ENCODE data around the gene DAAM1. TPM values are rescaled to one million over a fixed set of nuclear protein-coding genes. Genes with fewer than 3 reads are reported as not detected.

The DAAM1 gene
- polyA plus RNA-seq, 1 donor from 2014 or later: 161 TPM

GRCh38 chr14:59268858-59269257 is 80.4 kb downstream of the DAAM1 start:
- Histone ChIP-seq H3K4me3 (ENCODE audit: low read length) (no peak overlapping the region), H3K27me3 (ENCODE audit: insufficient read depth, low read depth, low read length) (no peaks in the 10 kb centered on the region), H3K27ac (ENCODE audit: low read length) (no peak overlapping the region), H3K9me3 (ENCODE audit: low read length) (no peaks in the 10 kb centered on the region), H3K4me2 (ENCODE audit: low read length) (no peak overlapping the region), H4K20me1 (ENCODE audit: insufficient read depth) (no peaks in the 10 kb centered on the region), H3K9me2 (ENCODE audit: insufficient read depth, low read length) (no peaks in the 10 kb centered on the region), H3K79me2 (replicated peaks; ENCODE audit: insufficient read depth, low read length) (peaks cover 3% of the 10 kb centered on the region), H2AFZ (ENCODE audit: low read depth, low read length) (no peak overlapping the region), H3K36me3 (ENCODE audit: insufficient read depth, low read length) (peaks cover 25% of the 10 kb centered on the region), H3F3A (ENCODE audit: insufficient read depth, low read length, poor library complexity, severe bottlenecking) (no peaks in the 10 kb centered on the region), H3K9ac (ENCODE audit: low read length) (no peak overlapping the region)
- TF ChIP-seq CTCF (IDR thresholded peaks at IDR 0.05; ENCODE audit: poor library complexity, severe bottlenecking): no peak
- no peak for TF ChIP-seq SMC3 (conservative IDR thresholded peaks at IDR 0.05; ENCODE audit: poor library complexity)
- TF ChIP-seq RAD21 (conservative IDR thresholded peaks at IDR 0.05): no peak
- no peak for TF ChIP-seq EZH2 (IDR thresholded peaks at IDR 0.05; ENCODE audit: borderline replicate concordance, insufficient read depth, low read length, poor library complexity, severe bottlenecking)
- TF ChIP-seq TAF1 (IDR thresholded peaks at IDR 0.05; ENCODE audit: low read depth): no peak
- no peak for TF ChIP-seq REST (IDR thresholded peaks at IDR 0.05; ENCODE audit: borderline replicate concordance)
- no peak for TF ChIP-seq POLR2AphosphoS5 (IDR thresholded peaks at IDR 0.05)
- TF ChIP-seq MXI1 (conservative IDR thresholded peaks at IDR 0.05; ENCODE audit: poor library complexity, severe bottlenecking): no peak

- H3K27me3 ChIP-seq (ENCODE audit: insufficient read depth, low read depth, low read length): no peaks in the 10 kb centered on the region
- H3K36me3 ChIP-seq (ENCODE audit: insufficient read depth, low read length): peaks cover 25% of the 10 kb centered on the region
- H4K20me1 ChIP-seq (ENCODE audit: insufficient read depth): no peaks in the 10 kb centered on the region
- H3K4me3 ChIP-seq (ENCODE audit: low read length): no peak overlapping the region
- no peak overlapping the region for H3K4me2 ChIP-seq (ENCODE audit: low read length)
- no peaks in the 10 kb centered on the region for H3F3A ChIP-seq (ENCODE audit: insufficient read depth, low read length, poor library complexity, severe bottlenecking)
- H3K27ac ChIP-seq (ENCODE audit: low read length): no peak overlapping the region
- H3K79me2 ChIP-seq (replicated peaks; ENCODE audit: insufficient read depth, low read length): peaks cover 3% of the 10 kb centered on the region
- TF ChIP-seq SMC3 (conservative IDR thresholded peaks at IDR 0.05; ENCODE audit: poor library complexity) (no peak), TAF1 (IDR thresholded peaks at IDR 0.05; ENCODE audit: low read depth) (no peak), MXI1 (conservative IDR thresholded peaks at IDR 0.05; ENCODE audit: poor library complexity, severe bottlenecking) (no peak), EZH2 (IDR thresholded peaks at IDR 0.05; ENCODE audit: borderline replicate concordance, insufficient read depth, low read length, poor library complexity, severe bottlenecking) (no peak), POLR2AphosphoS5 (IDR thresholded peaks at IDR 0.05) (no peak), REST (IDR thresholded peaks at IDR 0.05; ENCODE audit: borderline replicate concordance) (no peak), EP300 (conservative IDR thresholded peaks at IDR 0.05; ENCODE audit: poor library complexity, severe bottlenecking) (no peak), RAD21 (conservative IDR thresholded peaks at IDR 0.05) (no peak), CTCF (IDR thresholded peaks at IDR 0.05; ENCODE audit: poor library complexity, severe bottlenecking) (no peak)
- no peak overlapping the region for H3K9ac ChIP-seq (ENCODE audit: low read length)
- no peak overlapping the region for H2AFZ ChIP-seq (ENCODE audit: low read depth, low read length)
- H3K9me2 ChIP-seq (ENCODE audit: insufficient read depth, low read length): no peaks in the 10 kb centered on the region
- H3K9me3 ChIP-seq (ENCODE audit: low read length): no peaks in the 10 kb centered on the region
Observed at GRCh38 chr14:59269466-59269865, 81.0 kb downstream of the DAAM1 start.

Data from neural cell (in vitro differentiated cells).